NCI-H146 (cell line): ENCODE data around the gene GOLIM4.

Source experiments
- DNase-seq: peaks from one replicate; lab custom pipeline; 2025; lab: John Stamatoyannopoulos, UW

GOLIM4 gene

GRCh38 chr3:167996514-167996913, 99.2 kb downstream of the GOLIM4 start:
- DNase-seq: no peak

GRCh38 chr3:167992381-167992780, 103.3 kb downstream of the GOLIM4 start:
- no peak for DNase-seq

GRCh38 chr3:167991213-167991612, 104.5 kb downstream of the GOLIM4 start:
- no peak for DNase-seq

GRCh38 chr3:167989999-167990398, 105.7 kb downstream of the GOLIM4 start:
- DNase-seq: no peak

- no peak for DNase-seq
These were observed 106.7 kb downstream of the GOLIM4 start for GRCh38 chr3:167989066-167989465.

- no peak for DNase-seq
These were observed 112.1 kb downstream of the GOLIM4 start for GRCh38 chr3:167983583-167983982.

GRCh38 chr3:167978486-167978885, 117.2 kb downstream of the GOLIM4 start:
- DNase-seq: no peak

- DNase-seq: peak; percentile 16
These were observed 117.7 kb downstream of the GOLIM4 start for GRCh38 chr3:167978071-167978470.

- DNase-seq: peak; percentile 16
These were observed 119.0 kb downstream of the GOLIM4 start for GRCh38 chr3:167976516-167977361.

- no peak for DNase-seq
These were observed 121.8 kb downstream of the GOLIM4 start for GRCh38 chr3:167973901-167974300.

- no peak for DNase-seq
These were observed 122.7 kb downstream of the GOLIM4 start for GRCh38 chr3:167973046-167973445.

GRCh38 chr3:167972502-167972901, 123.2 kb downstream of the GOLIM4 start:
- no peak for DNase-seq

GRCh38 chr3:167969548-167969947, 126.2 kb downstream of the GOLIM4 start:
- no peak for DNase-seq

- DNase-seq: no peak
These were observed 128.3 kb downstream of the GOLIM4 start for GRCh38 chr3:167967257-167968036.
